Kidney (tissue), 14 donors: ENCODE results near the gene CA5B. TPM values are rescaled to one million over a fixed set of nuclear protein-coding genes. Genes with fewer than 3 reads are reported as not detected.
A peak's percentile ranks its signal among the peaks of the same experiment; 100 is the strongest.

ENCODE experiments used
- DNase-seq, 5 donors: peaks; one replicate each; pipeline ENCODE4 v3.0.0-alpha.2; 2013 to 2020
- FAIRE-seq: peaks from 2 replicates; lab custom pipeline; 2012; peaks lifted over from hg19 to GRCh38; lab: Jason Lieb, UNC
- H3K27ac ChIP-seq, 2 donors: one replicate each; pipeline ENCODE4 v1.7.0; 2013; ENCODE audit warnings: low read depth in 2 of 2, low read length in 2 of 2, inconsistent platforms in 1 of 2
- H3K27me3 ChIP-seq: one replicate; pipeline ENCODE4 v1.7.1; 2013; ENCODE audit warnings: low read length, inconsistent platforms; ENCODE audit not compliant: control insufficient read depth, insufficient read depth
- H3K36me3 ChIP-seq, 3 donors: one replicate each; pipeline versions ENCODE4 v1.7.0 to v1.7.1; 2013; ENCODE audit warnings: low read length in 3 of 3, control low read depth in 1 of 3, inconsistent platforms in 1 of 3; ENCODE audit not compliant: insufficient read depth in 3 of 3, control insufficient read depth in 2 of 3
- H3K4me1 ChIP-seq, 3 donors: one replicate each; pipeline versions ENCODE4 v1.7.0 to v1.7.1; 2013; ENCODE audit warnings: low read length in 3 of 3, inconsistent platforms in 1 of 3, low read depth in 1 of 3; ENCODE audit not compliant: control insufficient read depth in 2 of 3, insufficient read depth in 2 of 3
- H3K4me3 ChIP-seq, 3 donors: one replicate each; pipeline versions ENCODE4 v1.7.0 to v1.8.1; 2013; ENCODE audit warnings: low read length in 3 of 3, control low read depth in 1 of 3, inconsistent platforms in 1 of 3
- H3K9ac ChIP-seq, 3 donors: one replicate each; pipeline versions ENCODE4 v1.7.0 to v1.7.1; 2013; ENCODE audit warnings: low read length in 3 of 3, control low read depth in 1 of 3, inconsistent platforms in 1 of 3
- H3K9me3 ChIP-seq, 3 donors: one replicate each; pipeline versions ENCODE4 v1.7.0 to v1.7.1; 2013; ENCODE audit warnings: low read length in 3 of 3, control low read depth in 1 of 3, inconsistent platforms in 1 of 3; ENCODE audit not compliant: control insufficient read depth in 2 of 3, insufficient read depth in 1 of 3
- intact Hi-C: fragments of 100-400 bp; cut with DNase I; formaldehyde crosslinking; loops from one replicate; pipeline ENCODE4 v1.11.1; 2022
- polyA plus RNA-seq: library from polyadenylated mRNA; stranded (reverse); fragments of 350-450 nt; fragmentation: Illumina TruSeq; extraction: RNeasy Lipid Tissue Mini Kit (QIAGEN cat#74804); gene quantifications from one replicate; pipeline ENCODE4 v1.2.3, GENCODE V29; 2014; ENCODE audit warnings: low read depth, low replicate concordance; ENCODE audit not compliant: insufficient read depth
- total RNA-seq: library from RNA; stranded (reverse); fragmentation: NEBNext Ultra II Directional; extraction: Animal tissue kit (Norgen Biotek cat#: 25700); gene quantifications from one replicate; pipeline ENCODE4 v1.2.1, GENCODE V29; 2021
- TF ChIP-seq, protein P1 (sequence below): IDR thresholded peaks from 3 replicates; pipeline ENCODE4 v1.5.1; 2012; ENCODE audit warnings: mild to moderate bottlenecking, moderate library complexity, borderline replicate concordance; ENCODE audit not compliant: insufficient read depth; ENCODE audit errors: extremely low read depth
- donor health status: control.
- donor health status: control.
- donor health status: control.
- donor health status: control.
- donor health status: control.
- donor health status: DM: yes; HTN: yes; CAD: no.
- donor health status: Normal renal cell carcinoma (clear cell type).

The CA5B gene
- total and polyA plus RNA-seq, 2 donors from 2014 or later: 1.9 to 18.2 TPM

DNA sequence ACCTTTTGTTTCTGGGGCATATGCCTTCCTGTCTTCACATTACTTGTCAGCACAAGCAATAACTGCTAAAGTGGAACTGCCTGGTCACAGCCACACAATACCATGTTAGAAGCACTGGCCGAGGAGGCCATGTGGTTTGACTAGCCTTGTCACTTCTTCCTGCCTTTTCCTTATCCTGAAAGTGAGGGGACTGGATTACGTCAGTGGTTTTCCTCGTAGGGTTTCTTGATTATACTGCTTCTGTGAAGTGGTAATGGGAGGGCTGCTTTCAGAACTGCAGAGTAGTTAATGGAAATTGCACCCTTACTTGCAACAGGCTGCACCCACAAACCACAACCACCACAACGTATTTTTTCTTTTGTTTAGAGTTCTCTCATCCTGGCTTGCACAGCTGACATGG is 78.8 kb downstream of the CA5B start:
- Histone ChIP-seq H3K9ac (no peak overlapping the region), H3K9me3 (no peaks in the 10 kb centered on the region), H3K4me1 (no peaks in the 10 kb centered on the region), H3K27ac (no peak overlapping the region), H3K4me3 (no peak overlapping the region), H3K36me3 (peaks cover 0 to 13% (median 3%) of the 10 kb centered on the region in 3 donors), H3K27me3 (no peaks in the 10 kb centered on the region)
- TF ChIP-seq, protein P1, sequence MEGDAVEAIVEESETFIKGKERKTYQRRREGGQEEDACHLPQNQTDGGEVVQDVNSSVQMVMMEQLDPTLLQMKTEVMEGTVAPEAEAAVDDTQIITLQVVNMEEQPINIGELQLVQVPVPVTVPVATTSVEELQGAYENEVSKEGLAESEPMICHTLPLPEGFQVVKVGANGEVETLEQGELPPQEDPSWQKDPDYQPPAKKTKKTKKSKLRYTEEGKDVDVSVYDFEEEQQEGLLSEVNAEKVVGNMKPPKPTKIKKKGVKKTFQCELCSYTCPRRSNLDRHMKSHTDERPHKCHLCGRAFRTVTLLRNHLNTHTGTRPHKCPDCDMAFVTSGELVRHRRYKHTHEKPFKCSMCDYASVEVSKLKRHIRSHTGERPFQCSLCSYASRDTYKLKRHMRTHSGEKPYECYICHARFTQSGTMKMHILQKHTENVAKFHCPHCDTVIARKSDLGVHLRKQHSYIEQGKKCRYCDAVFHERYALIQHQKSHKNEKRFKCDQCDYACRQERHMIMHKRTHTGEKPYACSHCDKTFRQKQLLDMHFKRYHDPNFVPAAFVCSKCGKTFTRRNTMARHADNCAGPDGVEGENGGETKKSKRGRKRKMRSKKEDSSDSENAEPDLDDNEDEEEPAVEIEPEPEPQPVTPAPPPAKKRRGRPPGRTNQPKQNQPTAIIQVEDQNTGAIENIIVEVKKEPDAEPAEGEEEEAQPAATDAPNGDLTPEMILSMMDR: no peak
- intact Hi-C loops: no loop called here
- DNase-seq: no peak
- no peak for FAIRE-seq

GRCh38 chrX:15820106-15821073 is 82.3 kb downstream of the CA5B start:
- H3K27ac ChIP-seq: no peak overlapping the region
- H3K4me3 ChIP-seq: no peak overlapping the region
- FAIRE-seq (no peak), DNase-seq (no peak)
- intact Hi-C loops: no loop called here
- no peak overlapping the region for H3K9ac ChIP-seq
- no peaks in the 10 kb centered on the region for H3K27me3 ChIP-seq
- H3K4me1 ChIP-seq: no peaks in the 10 kb centered on the region
- no peaks in the 10 kb centered on the region for H3K9me3 ChIP-seq
- TF ChIP-seq, protein P1: no peak
- H3K36me3 ChIP-seq: peaks cover 0 to 13% (median 0%) of the 10 kb centered on the region in 3 donors

GRCh38 chrX:15822922-15823321 is 84.9 kb downstream of the CA5B start:
- intact Hi-C loops: no loop called here
- no peaks in the 10 kb centered on the region for H3K4me1 ChIP-seq
- no peaks in the 10 kb centered on the region for H3K9me3 ChIP-seq
- no peak overlapping the region for H3K27ac ChIP-seq
- H3K9ac ChIP-seq: no peak overlapping the region
- FAIRE-seq (no peak), DNase-seq (peak in 1 of 5 donors; percentile 33)
- TF ChIP-seq, protein P1: no peak
- H3K27me3 ChIP-seq: peaks cover 3% of the 10 kb centered on the region
- peaks cover 0 to 10% (median 0%) of the 10 kb centered on the region in 3 donors for H3K36me3 ChIP-seq
- H3K4me3 ChIP-seq: no peak overlapping the region
